Mammary epithelial cell (primary cell): ENCODE results near the gene BACH2.

Experiments used
- EZH2 ChIP-seq: IDR thresholded peaks from 2 replicates; pipeline ENCODE4 v1.6.1; 2012; ENCODE audit warnings: low read length, inconsistent platforms, borderline replicate concordance
- TF ChIP-seq, protein P1 (sequence below), 2 donors: IDR thresholded peaks in 1 of 2; conservative IDR thresholded peaks in 1 of 2; 2 replicates each; pipeline ENCODE4 v1.5.1; 2011 to 2012; ENCODE audit warnings: inconsistent platforms in 2 of 2, low read length in 2 of 2, mild to moderate bottlenecking in 2 of 2, control low read depth in 1 of 2, low read depth in 1 of 2; ENCODE audit not compliant: insufficient read depth in 1 of 2; ENCODE audit errors: extremely low read depth in 1 of 2

DNA sequence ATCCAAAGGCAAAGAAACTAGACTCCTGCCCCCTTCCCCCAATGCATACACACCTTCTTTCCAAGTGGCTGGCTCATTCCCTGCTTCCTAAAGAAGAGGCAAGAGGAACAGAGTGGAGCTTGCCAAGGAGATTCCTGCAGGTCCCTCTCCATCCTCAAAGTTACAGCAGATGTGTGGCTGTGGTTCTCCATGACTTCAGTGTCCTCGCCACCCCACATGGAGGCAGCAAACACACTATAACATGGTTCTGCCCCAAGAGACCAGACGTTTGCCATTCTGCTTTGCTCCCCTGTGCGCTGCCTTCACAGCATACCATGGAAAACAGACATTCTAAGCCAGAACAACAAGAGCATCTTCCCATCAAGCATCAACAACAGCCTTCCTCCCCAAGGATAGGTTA, 84.4 kb downstream of the BACH2 start:
- no peak for TF ChIP-seq EZH2
- TF ChIP-seq, protein P1, sequence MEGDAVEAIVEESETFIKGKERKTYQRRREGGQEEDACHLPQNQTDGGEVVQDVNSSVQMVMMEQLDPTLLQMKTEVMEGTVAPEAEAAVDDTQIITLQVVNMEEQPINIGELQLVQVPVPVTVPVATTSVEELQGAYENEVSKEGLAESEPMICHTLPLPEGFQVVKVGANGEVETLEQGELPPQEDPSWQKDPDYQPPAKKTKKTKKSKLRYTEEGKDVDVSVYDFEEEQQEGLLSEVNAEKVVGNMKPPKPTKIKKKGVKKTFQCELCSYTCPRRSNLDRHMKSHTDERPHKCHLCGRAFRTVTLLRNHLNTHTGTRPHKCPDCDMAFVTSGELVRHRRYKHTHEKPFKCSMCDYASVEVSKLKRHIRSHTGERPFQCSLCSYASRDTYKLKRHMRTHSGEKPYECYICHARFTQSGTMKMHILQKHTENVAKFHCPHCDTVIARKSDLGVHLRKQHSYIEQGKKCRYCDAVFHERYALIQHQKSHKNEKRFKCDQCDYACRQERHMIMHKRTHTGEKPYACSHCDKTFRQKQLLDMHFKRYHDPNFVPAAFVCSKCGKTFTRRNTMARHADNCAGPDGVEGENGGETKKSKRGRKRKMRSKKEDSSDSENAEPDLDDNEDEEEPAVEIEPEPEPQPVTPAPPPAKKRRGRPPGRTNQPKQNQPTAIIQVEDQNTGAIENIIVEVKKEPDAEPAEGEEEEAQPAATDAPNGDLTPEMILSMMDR (conservative IDR thresholded peaks at IDR 0.05 in 1 of 2, IDR thresholded peaks at IDR 0.05 in 1 of 2; ENCODE audit: extremely low read depth in 1 of 2, insufficient read depth in 1 of 2, low read depth in 1 of 2, low read length in 2 of 2): peak in 1 of 2 donors; percentile 4
